Measurements from ENCODE around the gene AVPI1. TPM values are rescaled to one million over a fixed set of nuclear protein-coding genes. Genes with fewer than 3 reads are reported as not detected.

The AVPI1 gene
- polyA plus RNA-seq, 1 donor (not counting 4 experiments of a cell fraction or from before 2014, with no cell fraction given), result 48.8 TPM

DNA sequence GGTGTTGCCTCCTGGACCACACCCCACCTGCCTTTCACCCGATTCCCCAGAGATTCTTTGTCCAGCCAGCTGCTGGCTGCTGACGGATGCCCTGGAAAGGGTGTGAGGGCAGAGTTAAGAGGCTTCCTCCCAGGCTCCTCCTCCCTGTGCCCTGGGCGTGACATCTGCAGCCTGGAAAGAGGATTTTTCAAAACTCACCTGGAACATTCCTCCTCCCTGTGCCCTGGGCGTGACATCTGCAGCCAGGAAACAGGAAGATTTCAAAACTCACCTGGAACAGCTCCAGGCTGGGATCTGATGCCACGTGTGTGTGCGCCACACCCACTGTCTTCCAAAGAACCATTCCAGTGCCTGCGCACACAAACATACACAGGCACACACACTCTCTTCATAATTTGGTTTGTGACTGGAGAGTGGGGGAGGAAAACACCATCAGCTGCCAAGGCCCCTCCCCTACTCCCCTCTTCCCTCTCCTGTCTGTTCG is 31.7 kb upstream of the AVPI1 start:
- H3K9ac ChIP-seq (ENCODE audit: control insufficient read depth, extremely low read depth, insufficient read depth, low read length), result peak overlapping the region; percentile 60
- peaks cover 34% of the 10 kb centered on the region for H3K79me2 ChIP-seq (ENCODE audit: control insufficient read depth, insufficient read depth, low read length)
- FAIRE-seq (peak; percentile 98), DNase-seq (ENCODE audit: low read depth, low spot score) (peak; percentile 96)
- peaks cover 51% of the 10 kb centered on the region for H3K4me1 ChIP-seq (ENCODE audit: control insufficient read depth, extremely low read depth, insufficient read depth, low read length)
- no peaks in the 10 kb centered on the region for H3K9me1 ChIP-seq (ENCODE audit: control insufficient read depth, extremely low read depth, insufficient read depth, low read length)
- H3K36me3 ChIP-seq (ENCODE audit: control insufficient read depth in 2 of 2, extremely low read depth in 1 of 2, insufficient read depth in 2 of 2, low read length in 2 of 2), result peaks cover 6 to 25% of the 10 kb centered on the region in 2 experiments
- no peaks in the 10 kb centered on the region for H3K9me3 ChIP-seq (ENCODE audit: control insufficient read depth, low read depth, low read length)
- dilution Hi-C loops (cut with MboI; ENCODE audit: extremely low pct_ligation_motif_present, low sequenced_read_pairs), result no loop called here
- TF ChIP-seq, protein P1, sequence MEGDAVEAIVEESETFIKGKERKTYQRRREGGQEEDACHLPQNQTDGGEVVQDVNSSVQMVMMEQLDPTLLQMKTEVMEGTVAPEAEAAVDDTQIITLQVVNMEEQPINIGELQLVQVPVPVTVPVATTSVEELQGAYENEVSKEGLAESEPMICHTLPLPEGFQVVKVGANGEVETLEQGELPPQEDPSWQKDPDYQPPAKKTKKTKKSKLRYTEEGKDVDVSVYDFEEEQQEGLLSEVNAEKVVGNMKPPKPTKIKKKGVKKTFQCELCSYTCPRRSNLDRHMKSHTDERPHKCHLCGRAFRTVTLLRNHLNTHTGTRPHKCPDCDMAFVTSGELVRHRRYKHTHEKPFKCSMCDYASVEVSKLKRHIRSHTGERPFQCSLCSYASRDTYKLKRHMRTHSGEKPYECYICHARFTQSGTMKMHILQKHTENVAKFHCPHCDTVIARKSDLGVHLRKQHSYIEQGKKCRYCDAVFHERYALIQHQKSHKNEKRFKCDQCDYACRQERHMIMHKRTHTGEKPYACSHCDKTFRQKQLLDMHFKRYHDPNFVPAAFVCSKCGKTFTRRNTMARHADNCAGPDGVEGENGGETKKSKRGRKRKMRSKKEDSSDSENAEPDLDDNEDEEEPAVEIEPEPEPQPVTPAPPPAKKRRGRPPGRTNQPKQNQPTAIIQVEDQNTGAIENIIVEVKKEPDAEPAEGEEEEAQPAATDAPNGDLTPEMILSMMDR (optimal IDR thresholded peaks at IDR 0.05 in 1 of 3, IDR thresholded peaks at IDR 0.05 in 1 of 3, conservative IDR thresholded peaks at IDR 0.05 in 1 of 3; ENCODE audit: extremely low read depth in 1 of 3, insufficient read depth in 2 of 3, low read length in 3 of 3), result no peak
- TF ChIP-seq EZH2 (IDR thresholded peaks at IDR 0.05; ENCODE audit: low read length), result no peak
- peak overlapping the region; percentile 75 for H3K27ac ChIP-seq (ENCODE audit: control insufficient read depth, insufficient read depth, low read length)
- peak overlapping the region; percentile 47 for H3K4me2 ChIP-seq (ENCODE audit: control insufficient read depth, extremely low read depth, insufficient read depth, low read depth, low read length)
- H3K4me3 ChIP-seq (ENCODE audit: control insufficient read depth in 2 of 3, extremely low read depth in 1 of 3, insufficient read depth in 2 of 3, low read depth in 1 of 3, low read length in 3 of 3), result no peak overlapping the region
- no peaks in the 10 kb centered on the region for H3K27me3 ChIP-seq (ENCODE audit: control insufficient read depth, extremely low read depth, insufficient read depth, low read length)
- no peaks in the 10 kb centered on the region for H4K20me1 ChIP-seq (ENCODE audit: control insufficient read depth, extremely low read depth, insufficient read depth, low read length)
- no peak overlapping the region for H2AFZ ChIP-seq (ENCODE audit: control insufficient read depth, low read length)

DNA sequence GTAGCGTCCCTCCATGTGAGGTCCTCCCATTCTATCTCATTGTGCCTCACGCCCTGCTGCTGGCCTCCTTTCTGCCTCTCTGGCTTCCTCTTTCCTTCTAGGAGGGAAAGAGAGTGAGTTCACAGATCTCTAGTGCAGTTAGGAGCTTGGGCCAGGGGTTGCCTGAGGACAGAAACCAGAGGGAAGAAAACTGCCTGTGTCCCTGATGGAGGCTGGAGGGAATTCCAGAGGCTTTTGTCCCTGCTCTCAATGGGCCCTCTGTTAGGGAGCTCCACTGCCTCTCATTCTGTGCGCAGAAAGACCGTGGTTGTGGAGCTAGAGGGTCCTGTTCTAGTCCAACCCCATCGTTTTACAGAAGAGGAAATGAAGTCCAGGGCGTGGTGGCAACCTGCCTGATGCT is 31.1 kb upstream of the AVPI1 start:
- no peak overlapping the region for H3K4me3 ChIP-seq (ENCODE audit: control insufficient read depth in 2 of 3, extremely low read depth in 1 of 3, insufficient read depth in 2 of 3, low read depth in 1 of 3, low read length in 3 of 3)
- dilution Hi-C loops (cut with MboI; ENCODE audit: extremely low pct_ligation_motif_present, low sequenced_read_pairs), result no loop called here
- DNase-seq (ENCODE audit: low read depth, low spot score) (no peak), FAIRE-seq (no peak)
- H3K27ac ChIP-seq (ENCODE audit: control insufficient read depth, insufficient read depth, low read length), result peak overlapping the region; percentile 72
- no peaks in the 10 kb centered on the region for H3K27me3 ChIP-seq (ENCODE audit: control insufficient read depth, extremely low read depth, insufficient read depth, low read length)
- peaks cover 34% of the 10 kb centered on the region for H3K79me2 ChIP-seq (ENCODE audit: control insufficient read depth, insufficient read depth, low read length)
- no peak overlapping the region for H2AFZ ChIP-seq (ENCODE audit: control insufficient read depth, low read length)
- H3K4me2 ChIP-seq (ENCODE audit: control insufficient read depth, extremely low read depth, insufficient read depth, low read depth, low read length), result peak overlapping the region; percentile 47
- no peaks in the 10 kb centered on the region for H4K20me1 ChIP-seq (ENCODE audit: control insufficient read depth, extremely low read depth, insufficient read depth, low read length)
- no peaks in the 10 kb centered on the region for H3K9me3 ChIP-seq (ENCODE audit: control insufficient read depth, low read depth, low read length)
- H3K9me1 ChIP-seq (ENCODE audit: control insufficient read depth, extremely low read depth, insufficient read depth, low read length), result no peaks in the 10 kb centered on the region
- H3K9ac ChIP-seq (ENCODE audit: control insufficient read depth, extremely low read depth, insufficient read depth, low read length), result peak overlapping the region; percentile 59
- H3K4me1 ChIP-seq (ENCODE audit: control insufficient read depth, extremely low read depth, insufficient read depth, low read length), result peaks cover 50% of the 10 kb centered on the region
- peaks cover 6 to 25% of the 10 kb centered on the region in 2 experiments for H3K36me3 ChIP-seq (ENCODE audit: control insufficient read depth in 2 of 2, extremely low read depth in 1 of 2, insufficient read depth in 2 of 2, low read length in 2 of 2)
- TF ChIP-seq, protein P1 (optimal IDR thresholded peaks at IDR 0.05 in 1 of 3, IDR thresholded peaks at IDR 0.05 in 1 of 3, conservative IDR thresholded peaks at IDR 0.05 in 1 of 3; ENCODE audit: extremely low read depth in 1 of 3, insufficient read depth in 2 of 3, low read length in 3 of 3), result no peak
- no peak for TF ChIP-seq EZH2 (IDR thresholded peaks at IDR 0.05; ENCODE audit: low read length)
